Subcutaneous abdominal adipose tissue (tissue), 5 donors: ENCODE data around the gene FBLN1.

Experiments used
- H3K27ac ChIP-seq: one replicate; pipeline ENCODE4 v1.7.0; 2013; ENCODE audit warnings: low read depth, mild to moderate bottlenecking, inconsistent platforms, low read length, moderate library complexity
- H3K27me3 ChIP-seq, 5 donors: one replicate each; pipeline ENCODE4 v1.7.0; 2013; ENCODE audit warnings: low read length in 5 of 5, inconsistent platforms in 1 of 5; ENCODE audit not compliant: control insufficient read depth in 5 of 5, insufficient read depth in 4 of 5
- H3K36me3 ChIP-seq, 5 donors: one replicate each; pipeline ENCODE4 v1.7.0; 2013; ENCODE audit warnings: low read length in 5 of 5; ENCODE audit not compliant: control insufficient read depth in 5 of 5, insufficient read depth in 5 of 5
- H3K4me1 ChIP-seq, 5 donors: one replicate each; pipeline ENCODE4 v1.7.0; 2013; ENCODE audit warnings: low read length in 5 of 5, mild to moderate bottlenecking in 3 of 5, moderate library complexity in 1 of 5; ENCODE audit not compliant: control insufficient read depth in 5 of 5, insufficient read depth in 5 of 5
- H3K4me3 ChIP-seq, 5 donors: one replicate each; pipeline ENCODE4 v1.7.0; 2013; ENCODE audit warnings: low read length in 5 of 5, low read depth in 1 of 5
- H3K9ac ChIP-seq, 5 donors: one replicate each; pipeline ENCODE4 v1.7.0; 2013; ENCODE audit warnings: low read length in 5 of 5, mild to moderate bottlenecking in 4 of 5, moderate library complexity in 3 of 5
- H3K9me3 ChIP-seq, 5 donors: one replicate each; pipeline ENCODE4 v1.7.0; 2013; ENCODE audit warnings: low read length in 5 of 5; ENCODE audit not compliant: control insufficient read depth in 5 of 5
- donor health status: healthy.
- donor health status: healthy.
- donor health status: healthy.
- donor health status: healthy.
- donor health status: healthy.

The FBLN1 gene

DNA sequence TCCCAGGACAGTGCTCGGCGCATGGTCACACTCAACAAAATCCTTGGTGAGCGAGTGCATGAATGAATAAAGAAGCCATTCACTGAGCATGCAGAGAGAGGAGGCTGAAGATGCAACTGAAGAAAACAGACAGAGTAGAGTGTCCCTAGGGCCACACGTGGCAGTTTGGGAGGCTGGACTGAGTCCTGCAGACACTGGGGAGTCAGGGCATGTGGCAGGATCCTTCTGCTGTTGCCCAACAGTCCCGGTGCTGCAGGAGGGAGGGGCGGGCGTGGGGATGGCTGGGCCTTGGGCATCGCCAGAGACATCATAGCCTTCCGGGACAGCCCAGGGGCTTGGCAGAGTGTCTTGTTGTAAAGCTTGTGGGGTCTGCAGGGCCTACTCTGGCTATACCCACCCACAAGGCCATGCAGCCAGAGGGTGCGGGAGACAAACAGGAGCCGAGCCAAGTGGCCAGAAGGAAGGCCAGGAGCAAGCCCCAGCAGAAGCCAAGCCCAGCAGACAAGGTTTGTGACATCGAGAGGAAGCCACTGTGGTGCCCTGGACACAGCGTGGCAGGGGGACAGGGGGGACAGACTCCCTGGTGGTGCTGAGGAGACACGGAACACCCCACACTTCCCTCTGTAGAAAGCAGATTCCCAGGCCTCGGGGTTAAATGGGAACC, 26.7 kb upstream of the FBLN1 start:
- Histone ChIP-seq H3K4me1 (peaks cover 2 to 13% (median 10%) of the 10 kb centered on the region in 5 donors), H3K9ac (no peak overlapping the region), H3K27me3 (peaks cover 3 to 17% (median 10%) of the 10 kb centered on the region in 5 donors), H3K9me3 (no peaks in the 10 kb centered on the region), H3K4me3 (no peak overlapping the region), H3K27ac (no peak overlapping the region), H3K36me3 (no peaks in the 10 kb centered on the region)

DNA sequence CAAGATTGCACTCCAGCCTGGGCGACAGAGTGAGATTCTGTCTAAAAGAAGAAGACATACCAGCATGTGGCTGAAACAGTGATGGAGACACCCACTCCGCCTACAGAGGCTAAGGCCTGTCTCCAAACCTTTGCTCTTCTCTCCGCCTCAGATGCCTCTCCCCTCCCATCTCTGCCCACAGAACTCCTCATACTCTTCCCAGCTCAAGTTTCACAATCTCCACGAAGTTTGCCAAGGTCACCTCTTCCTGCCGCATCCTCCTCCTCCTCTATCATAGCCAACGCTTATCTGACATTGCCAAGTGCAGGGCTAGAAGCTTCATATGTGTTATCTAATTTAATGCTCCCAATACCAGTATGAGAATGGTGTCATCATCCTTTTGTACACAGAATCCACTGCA, 25.9 kb upstream of the FBLN1 start:
- peaks cover 2 to 13% (median 10%) of the 10 kb centered on the region in 5 donors for H3K4me1 ChIP-seq
- no peak overlapping the region for H3K9ac ChIP-seq
- H3K27ac ChIP-seq = no peak overlapping the region
- no peaks in the 10 kb centered on the region for H3K9me3 ChIP-seq
- no peak overlapping the region for H3K4me3 ChIP-seq
- peaks cover under 1 to 18% (median 10%) of the 10 kb centered on the region in 5 donors for H3K27me3 ChIP-seq
- H3K36me3 ChIP-seq = no peaks in the 10 kb centered on the region

GRCh38 chr22:45477366-45478107, 25.1 kb upstream of the FBLN1 start:
- Histone ChIP-seq H3K9me3 (no peaks in the 10 kb centered on the region), H3K9ac (no peak overlapping the region), H3K36me3 (no peaks in the 10 kb centered on the region), H3K4me1 (peaks cover 2 to 13% (median 10%) of the 10 kb centered on the region in 5 donors), H3K27ac (no peak overlapping the region), H3K4me3 (no peak overlapping the region), H3K27me3 (peaks cover 0 to 18% (median 10%) of the 10 kb centered on the region in 5 donors)

GRCh38 chr22:45478108-45478771, 24.4 kb upstream of the FBLN1 start:
- Histone ChIP-seq H3K9me3 (no peaks in the 10 kb centered on the region), H3K27me3 (peaks cover 0 to 21% (median 10%) of the 10 kb centered on the region in 5 donors), H3K27ac (no peak overlapping the region), H3K36me3 (no peaks in the 10 kb centered on the region), H3K4me1 (peaks cover 2 to 13% (median 10%) of the 10 kb centered on the region in 5 donors), H3K4me3 (no peak overlapping the region), H3K9ac (no peak overlapping the region)

GRCh38 chr22:45480717-45481116, 22.0 kb upstream of the FBLN1 start:
- Histone ChIP-seq H3K27ac (no peak overlapping the region), H3K36me3 (no peaks in the 10 kb centered on the region), H3K4me1 (peaks cover 2 to 8% (median 6%) of the 10 kb centered on the region in 5 donors), H3K9me3 (no peaks in the 10 kb centered on the region), H3K27me3 (peaks cover 0 to 23% (median 5%) of the 10 kb centered on the region in 5 donors), H3K9ac (no peak overlapping the region), H3K4me3 (no peak overlapping the region)

- Histone ChIP-seq H3K4me1 (no peaks in the 10 kb centered on the region), H3K9ac (no peak overlapping the region), H3K27ac (no peak overlapping the region), H3K36me3 (no peaks in the 10 kb centered on the region), H3K4me3 (no peak overlapping the region), H3K9me3 (no peaks in the 10 kb centered on the region), H3K27me3 (peaks cover 0 to 20% (median 5%) of the 10 kb centered on the region in 5 donors)
Observed at GRCh38 chr22:45481661-45482060, 21.0 kb upstream of the FBLN1 start.

DNA sequence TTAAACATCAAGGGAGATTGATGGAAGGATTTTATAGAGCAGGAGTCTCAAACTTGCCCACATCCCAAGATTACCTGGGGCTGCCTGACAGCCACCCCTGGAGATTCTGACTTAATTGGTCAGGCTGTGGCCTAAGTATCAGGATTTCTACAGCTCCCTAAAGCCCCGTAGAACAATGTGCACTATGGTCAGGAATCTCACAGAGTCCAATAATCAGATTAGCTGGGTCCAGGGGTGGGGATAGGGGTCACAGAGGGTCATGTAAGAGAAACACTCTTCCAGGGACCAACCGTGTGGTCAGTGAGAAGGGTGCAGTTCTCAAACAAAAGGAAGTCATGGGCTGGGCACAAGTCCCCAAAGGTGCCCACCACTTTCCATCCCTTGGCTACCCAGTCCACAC, 20.5 kb upstream of the FBLN1 start:
- peaks cover 0 to 19% (median under 1%) of the 10 kb centered on the region in 5 donors for H3K27me3 ChIP-seq
- no peaks in the 10 kb centered on the region for H3K9me3 ChIP-seq
- no peak overlapping the region for H3K4me3 ChIP-seq
- H3K36me3 ChIP-seq = no peaks in the 10 kb centered on the region
- no peak overlapping the region for H3K9ac ChIP-seq
- H3K4me1 ChIP-seq = no peaks in the 10 kb centered on the region
- no peak overlapping the region for H3K27ac ChIP-seq

DNA sequence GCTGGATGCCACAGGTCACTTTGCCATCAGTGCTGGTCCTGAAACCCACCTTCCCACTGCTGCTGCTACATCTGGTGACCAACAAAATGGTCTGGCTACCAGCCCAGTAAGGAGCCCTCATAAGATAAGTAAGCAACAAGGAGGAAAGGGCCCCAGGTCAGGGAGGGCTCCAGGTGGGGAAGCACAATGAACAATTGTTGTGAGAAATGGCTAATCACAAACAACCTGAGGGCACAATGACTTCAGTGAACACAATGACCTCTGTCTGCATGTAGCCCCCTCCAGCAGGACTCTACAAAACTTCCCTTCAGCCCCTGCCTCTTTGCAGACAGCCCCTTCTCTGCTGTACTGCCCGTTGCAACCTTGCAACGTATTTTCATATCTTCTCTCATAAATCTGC, 19.4 kb upstream of the FBLN1 start:
- peaks cover 0 to 2% (median 0%) of the 10 kb centered on the region in 5 donors for H3K9me3 ChIP-seq
- no peak overlapping the region for H3K9ac ChIP-seq
- H3K4me1 ChIP-seq = no peaks in the 10 kb centered on the region
- H3K4me3 ChIP-seq = no peak overlapping the region
- peaks cover 0 to 17% (median 0%) of the 10 kb centered on the region in 5 donors for H3K27me3 ChIP-seq
- no peaks in the 10 kb centered on the region for H3K36me3 ChIP-seq
- no peak overlapping the region for H3K27ac ChIP-seq

DNA sequence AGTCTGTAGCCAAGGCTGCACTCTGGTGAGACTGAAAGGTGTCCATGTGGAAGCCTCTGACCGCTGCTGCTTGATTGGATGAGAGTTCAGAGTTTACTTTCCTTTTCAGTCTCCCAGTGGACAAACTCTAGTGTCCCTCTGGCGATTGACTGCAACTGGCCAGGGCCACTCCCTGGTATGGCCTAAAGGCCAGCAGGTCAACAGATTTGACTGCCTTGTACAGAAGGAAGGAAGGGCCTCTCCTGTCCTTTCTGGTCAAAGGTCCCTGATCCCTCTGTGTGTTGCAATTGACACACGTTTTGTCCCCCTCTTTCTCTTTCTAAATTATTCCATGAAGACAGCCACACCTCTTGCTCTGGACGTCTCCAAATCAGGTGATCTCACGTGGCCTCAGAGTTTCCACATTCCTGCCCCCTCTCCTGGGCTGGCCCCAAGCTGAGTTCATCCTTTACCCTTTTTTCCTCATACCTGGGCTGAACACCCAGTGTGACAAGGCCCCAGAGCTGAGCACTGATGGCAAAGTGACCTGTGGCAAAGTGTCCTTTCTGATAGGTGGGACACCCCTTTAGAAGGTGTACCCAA, 18.7 kb upstream of the FBLN1 start:
- Histone ChIP-seq H3K9ac (no peak overlapping the region), H3K4me1 (no peaks in the 10 kb centered on the region), H3K4me3 (no peak overlapping the region), H3K27me3 (peaks cover 0 to 16% (median 0%) of the 10 kb centered on the region in 5 donors), H3K9me3 (peaks cover 0 to 7% (median 0%) of the 10 kb centered on the region in 5 donors), H3K36me3 (no peaks in the 10 kb centered on the region), H3K27ac (no peak overlapping the region)
